DMS79 (cell line): Measurements from ENCODE around the gene TMEM131.

Source experiments
- DNase-seq: peaks from one replicate; lab custom pipeline; 2025; lab: John Stamatoyannopoulos, UW

Gene TMEM131

DNA sequence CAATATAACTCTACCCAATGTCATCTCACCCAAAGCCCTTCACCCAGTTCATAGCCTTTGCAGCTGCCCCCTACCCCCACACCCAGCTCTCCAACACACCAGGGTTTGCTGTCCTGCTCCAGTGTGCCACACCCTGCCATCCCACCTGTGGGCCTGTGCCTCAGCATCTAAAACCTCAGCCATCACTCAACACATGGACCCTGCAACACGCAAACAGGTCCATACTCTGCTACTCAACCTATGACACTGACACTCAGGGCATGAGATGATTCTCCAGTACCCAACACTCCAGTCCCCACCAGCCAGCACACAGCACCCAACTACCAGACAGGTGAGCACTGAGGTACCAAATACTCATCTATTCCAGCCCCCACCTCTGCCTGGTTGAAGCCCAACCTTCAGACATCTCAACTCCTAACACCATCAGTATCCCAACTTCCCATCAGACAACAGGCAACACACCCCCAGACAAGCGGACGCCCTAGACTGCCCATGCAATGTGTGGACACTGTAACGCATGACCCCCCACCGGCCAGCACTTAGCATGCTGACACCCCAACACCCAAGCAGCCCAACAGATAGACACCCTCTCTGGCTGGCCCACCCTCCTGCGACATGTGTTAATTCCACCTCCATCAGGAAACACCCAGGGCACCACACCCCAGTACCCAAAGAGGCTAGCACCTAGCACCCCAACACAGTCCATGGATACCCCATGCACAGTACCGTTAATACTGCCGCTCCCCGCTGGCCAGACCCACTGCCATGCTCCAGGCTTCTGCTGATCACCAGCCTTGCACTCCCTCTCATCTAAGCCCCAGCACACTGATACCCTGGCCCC, 257.3 kb downstream of the TMEM131 start:
- DNase-seq, result no peak

DNA sequence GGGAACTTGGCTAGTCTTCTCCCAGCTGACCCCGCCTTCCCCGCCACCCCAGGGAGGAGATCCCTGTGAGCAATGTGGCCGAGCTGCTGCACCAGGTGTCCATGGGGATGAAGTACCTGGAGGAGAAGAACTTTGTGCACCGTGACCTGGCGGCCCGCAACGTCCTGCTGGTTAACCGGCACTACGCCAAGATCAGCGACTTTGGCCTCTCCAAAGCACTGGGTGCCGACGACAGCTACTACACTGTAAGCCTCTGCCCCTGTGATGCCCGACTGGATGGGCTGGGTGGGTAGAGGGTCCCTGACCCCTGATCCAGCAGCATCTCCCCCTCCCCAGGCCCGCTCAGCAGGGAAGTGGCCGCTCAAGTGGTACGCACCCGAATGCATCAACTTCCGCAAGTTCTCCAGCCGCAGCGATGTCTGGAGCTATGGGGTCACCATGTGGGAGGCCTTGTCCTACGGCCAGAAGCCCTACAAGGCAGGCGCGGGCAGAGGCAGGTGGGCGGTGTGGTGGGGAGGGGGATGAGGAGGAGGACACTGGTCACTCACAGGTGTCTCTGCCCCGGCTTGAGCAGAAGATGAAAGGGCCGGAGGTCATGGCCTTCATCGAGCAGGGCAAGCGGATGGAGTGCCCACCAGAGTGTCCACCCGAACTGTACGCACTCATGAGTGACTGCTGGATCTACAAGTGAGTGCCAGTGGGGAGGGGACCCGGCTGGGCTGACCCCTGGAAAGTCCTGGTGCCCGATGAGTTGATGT, 258.1 kb downstream of the TMEM131 start:
- no peak for DNase-seq

DNA sequence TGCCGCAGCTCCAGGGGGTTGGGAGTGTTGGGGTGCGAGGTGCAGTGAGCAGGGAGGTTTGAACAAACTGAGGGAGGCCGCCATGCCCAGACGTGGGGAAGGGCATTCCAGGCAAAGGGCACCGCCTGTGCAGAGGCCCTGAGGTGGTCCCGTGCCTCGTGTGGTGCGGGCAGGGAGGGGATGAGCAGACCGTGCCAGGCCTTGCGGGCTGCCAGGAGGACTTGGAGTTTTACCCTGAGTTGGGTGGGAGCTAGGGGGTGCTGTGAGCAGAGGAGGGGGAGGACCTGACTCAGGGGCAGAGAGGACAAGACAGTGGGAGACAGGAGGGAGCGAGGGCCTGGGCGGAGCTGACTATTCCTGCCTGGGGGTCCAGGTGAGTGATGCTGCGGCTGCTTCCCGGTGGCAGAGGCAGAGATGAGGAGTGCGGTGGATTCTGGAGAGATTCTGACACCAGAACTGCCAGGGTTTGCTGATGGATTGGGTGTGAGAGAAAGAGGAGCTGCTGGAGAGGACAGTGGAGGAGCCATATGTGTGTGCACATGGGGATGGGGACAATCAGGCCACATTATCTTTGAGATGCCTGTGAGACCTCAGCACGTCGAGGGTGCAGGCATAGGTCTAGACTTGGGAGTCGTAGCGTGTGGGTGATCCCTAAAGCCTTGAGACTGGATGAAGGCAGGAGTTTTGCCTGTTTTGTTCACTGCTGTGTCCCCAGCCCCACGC, 259.0 kb downstream of the TMEM131 start:
- DNase-seq, result no peak

DNA sequence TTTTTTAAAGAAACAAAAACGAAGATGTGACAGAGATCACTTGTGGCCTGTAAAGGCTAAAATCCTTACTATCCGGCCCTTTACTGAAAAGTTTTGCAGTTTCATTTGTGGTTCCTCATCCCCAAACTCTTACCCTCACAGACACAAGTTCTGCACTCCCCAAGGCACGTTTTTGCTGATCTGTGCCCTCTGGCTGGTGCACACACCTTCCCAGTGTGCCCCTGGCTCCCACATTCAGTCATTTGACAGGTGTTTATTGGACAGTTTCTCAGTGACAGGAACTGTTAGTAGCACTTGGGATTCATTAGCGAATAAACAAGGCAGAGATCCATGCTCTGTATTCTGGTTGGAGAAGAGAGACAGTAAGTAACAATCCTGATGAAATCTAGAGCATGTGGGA, 259.6 kb downstream of the TMEM131 start:
- DNase-seq, result no peak

DNA sequence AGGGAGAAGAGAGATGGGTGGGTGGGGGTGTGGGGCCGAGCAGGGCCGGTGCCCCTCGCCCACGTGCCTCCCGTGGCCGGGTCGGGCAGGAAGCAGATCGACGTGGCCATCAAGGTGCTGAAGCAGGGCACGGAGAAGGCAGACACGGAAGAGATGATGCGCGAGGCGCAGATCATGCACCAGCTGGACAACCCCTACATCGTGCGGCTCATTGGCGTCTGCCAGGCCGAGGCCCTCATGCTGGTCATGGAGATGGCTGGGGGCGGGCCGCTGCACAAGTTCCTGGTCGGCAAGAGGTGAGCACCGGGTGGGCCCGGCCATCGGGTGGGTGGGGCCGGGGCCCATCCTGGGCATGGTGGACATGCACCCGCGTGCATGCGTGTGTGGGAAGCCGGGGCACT, 260.6 kb downstream of the TMEM131 start:
- DNase-seq, result no peak

DNA sequence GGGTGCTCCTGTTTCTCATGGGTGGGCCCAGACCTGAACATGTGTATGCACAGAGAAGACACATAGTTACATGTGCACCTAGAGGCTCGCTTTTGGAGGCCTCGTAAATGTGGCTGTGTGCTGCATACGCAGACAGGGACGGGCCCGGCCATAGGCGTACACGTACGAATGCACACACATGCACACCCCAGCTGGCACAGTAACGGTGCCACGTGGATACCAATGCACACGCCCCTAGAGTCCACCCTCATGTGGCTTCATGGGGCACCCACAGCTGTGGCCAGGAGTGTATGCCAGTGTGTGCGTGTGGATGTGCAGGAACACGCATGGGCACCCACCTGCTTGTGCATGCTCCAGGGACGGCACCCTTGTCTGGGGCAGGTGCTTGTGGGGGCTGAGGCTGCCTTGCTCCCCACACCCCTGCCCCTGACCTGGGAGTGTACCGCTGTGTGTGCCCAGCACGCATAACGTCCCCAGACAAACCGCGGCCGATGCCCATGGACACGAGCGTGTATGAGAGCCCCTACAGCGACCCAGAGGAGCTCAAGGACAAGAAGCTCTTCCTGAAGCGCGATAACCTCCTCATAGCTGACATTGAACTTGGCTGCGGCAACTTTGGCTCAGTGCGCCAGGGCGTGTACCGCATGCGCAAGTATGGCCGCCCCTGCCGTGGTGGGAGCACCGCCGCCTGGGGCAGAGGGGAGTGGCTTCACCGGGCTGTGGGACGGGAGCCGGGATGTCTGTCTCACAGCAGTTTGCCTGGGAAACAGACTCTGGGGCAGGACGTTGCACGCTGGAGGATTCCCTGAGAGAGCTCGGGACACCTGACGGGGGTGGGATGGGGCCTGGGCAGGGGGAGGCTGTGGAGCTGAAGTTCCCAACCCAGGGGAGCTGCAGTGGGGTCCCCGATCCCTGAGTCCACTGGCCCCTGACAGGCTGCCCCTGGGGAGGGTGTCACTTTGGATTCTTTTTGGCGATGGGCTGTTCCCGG, 261.4 kb downstream of the TMEM131 start:
- no peak for DNase-seq

DNA sequence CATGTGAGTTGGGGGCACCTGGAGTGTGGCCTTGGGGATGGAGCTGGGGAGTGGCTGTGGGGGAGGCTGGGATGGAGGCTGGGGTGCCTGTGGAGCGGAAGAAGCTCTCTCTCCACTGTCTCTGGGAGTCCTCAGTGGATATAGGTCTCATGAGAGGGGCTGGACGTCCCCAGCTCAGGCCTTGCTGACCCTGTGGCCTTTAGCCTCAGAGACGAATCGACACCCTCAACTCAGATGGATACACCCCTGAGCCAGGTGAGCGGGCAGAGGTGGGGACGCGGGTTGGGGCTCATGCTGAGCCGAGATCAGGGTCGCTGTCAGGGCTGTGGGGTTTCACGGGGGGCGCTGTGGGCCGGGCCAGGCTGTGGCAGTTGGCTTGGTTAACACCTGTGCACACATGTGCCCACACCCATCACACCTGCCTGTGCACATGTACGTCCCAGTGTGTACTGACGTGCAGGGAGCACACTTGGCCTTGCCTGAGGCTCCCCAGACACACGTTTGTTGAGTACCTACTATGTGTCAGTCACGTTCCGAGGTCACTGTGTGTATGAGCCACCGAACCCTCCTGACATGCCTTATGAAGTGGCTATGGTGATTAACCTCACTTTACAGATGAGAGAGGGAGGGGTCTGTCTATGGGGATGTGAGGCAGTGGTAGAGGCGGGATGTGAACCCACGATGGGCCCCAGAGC, 262.3 kb downstream of the TMEM131 start:
- DNase-seq, result no peak

DNA sequence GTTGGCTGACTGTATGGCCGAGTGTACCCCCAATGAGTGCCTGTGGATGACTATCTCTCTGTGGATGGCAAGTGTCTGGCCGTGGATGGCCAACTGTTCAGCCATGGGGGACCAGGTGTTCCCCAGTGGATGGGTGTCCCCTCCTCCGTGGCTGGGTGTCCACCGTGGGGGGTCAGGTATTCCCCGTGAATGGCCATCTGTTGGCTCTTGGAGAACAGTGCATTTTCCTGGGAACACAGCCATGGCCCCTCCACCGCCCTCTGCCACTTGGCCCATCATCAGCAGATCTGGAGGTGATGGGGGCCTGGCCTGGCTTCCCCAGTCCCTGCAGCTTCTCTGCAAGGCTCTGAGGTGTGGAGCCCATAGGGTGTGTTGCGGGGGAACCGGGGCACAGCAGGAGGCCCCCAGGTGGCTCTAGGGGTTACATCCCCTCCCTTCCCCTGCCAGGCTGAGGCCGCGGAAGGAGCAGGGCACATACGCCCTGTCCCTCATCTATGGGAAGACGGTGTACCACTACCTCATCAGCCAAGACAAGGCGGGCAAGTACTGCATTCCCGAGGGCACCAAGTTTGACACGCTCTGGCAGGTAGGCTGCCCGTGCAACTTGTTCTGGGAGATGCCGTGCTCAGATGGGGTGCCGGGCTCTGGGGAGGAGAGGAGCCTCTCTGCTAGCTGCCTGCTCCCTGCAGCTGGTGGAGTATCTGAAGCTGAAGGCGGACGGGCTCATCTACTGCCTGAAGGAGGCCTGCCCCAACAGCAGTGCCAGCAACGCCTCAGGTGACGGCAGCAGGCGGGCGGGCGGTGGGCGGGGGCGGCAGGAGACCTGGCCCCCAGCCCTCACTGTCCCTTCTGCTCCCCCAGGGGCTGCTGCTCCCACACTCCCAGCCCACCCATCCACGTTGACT, 263.1 kb downstream of the TMEM131 start:
- DNase-seq, result no peak

DNA sequence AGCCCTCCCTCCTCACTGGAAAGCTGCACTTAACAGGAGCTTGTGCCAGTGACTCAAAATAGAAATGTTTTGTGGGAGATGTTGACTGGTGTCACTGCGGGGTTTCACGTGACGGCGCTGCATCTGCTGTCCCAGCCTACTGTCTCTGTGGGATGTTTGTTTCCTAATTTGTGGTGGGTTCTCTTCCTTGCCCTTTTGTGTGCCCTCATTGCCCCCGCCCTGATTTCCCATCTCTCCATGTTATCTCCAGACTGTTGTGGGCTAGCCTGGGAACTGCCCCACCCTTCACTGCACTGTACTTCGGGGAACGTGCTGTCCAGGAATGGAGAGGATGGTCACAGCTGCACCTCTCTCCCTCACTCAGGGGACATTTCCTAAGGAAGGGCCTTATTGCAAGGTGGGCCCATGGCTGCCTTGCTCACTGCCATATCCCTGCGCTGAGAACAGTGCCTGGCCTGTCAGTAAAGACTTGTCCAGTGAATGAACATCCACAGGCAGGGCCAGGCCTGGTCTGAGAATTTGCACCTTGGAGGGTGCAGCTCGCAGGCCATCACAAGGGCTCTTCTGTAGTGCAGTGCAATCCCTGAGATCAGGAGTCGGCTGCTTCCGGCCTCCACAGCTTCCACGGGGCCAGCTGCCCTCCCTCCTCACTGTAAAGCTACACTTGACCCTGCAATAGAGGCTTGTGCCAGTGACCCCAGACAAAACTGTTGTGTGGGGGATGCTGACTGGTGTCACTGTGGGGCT, 264.3 kb downstream of the TMEM131 start:
- DNase-seq, result no peak

DNA sequence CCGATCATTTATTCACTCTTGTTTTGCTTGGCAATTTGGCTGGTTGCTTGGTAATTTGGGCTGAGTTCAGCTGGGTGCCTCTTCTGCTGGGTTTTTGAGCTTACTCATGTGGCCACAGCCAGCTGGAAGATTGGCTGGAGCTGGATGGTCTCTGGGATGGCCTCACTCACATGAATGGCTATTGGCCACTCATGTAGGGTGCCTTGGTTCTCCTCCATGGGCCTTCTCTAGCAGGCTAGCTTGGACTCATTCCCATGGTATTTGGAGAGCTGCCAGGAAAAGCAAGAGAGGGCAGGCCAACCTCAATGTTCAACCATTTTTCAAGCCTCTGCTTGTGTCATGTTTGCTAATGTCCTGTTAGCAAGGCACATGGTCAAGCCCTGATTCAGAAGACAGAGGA, 265.5 kb downstream of the TMEM131 start:
- no peak for DNase-seq

DNA sequence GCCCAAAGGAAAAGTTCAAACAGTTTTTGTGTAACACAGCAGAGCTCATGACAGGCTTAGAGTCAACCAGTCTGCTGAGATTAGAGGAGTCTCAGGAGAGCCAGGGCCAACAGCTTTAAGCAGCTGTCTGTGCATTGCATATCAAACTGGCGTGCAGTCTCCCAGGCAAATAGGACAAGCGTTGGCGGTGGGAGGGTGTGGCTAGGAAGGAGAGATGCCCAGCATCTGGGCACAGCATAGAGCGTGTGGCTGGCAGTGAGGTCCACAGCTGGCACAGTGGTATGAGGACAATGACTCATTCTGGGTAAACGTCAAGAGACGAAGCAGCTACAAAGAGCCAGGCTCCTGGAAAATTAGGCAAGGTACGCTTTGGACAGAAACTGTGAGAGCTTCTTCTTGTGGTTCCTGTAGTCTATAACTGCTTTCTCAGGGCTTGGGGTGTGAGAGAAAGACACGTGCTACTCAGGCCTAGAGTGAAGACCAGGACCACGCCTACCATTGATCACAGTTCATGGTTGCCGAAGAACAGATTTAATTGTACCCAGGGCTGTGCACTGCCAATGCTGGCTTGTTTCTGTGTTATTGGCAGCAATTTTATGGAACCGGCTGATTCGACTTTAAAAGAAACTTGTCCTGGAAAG, 267.5 kb downstream of the TMEM131 start:
- DNase-seq, result no peak

DNA sequence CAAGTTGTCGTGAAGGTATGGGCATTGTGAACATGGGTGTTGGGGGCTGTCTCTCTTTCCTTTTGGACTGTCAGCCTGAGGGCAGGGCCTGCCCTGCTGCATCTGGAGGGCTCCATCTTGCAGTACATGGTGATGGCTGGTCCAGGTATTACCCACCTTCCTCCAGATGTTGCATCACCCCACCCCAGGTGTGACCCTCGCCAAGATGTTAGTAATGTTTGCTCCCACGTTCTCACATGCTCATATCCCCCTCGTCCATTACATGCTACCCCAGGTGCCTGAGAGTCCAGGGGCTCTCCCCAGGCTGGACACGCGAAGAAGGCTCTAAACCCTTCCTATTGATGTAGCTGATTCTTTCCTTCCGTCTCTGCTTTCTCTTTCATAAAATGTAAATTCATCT, 268.5 kb downstream of the TMEM131 start:
- no peak for DNase-seq

DNA sequence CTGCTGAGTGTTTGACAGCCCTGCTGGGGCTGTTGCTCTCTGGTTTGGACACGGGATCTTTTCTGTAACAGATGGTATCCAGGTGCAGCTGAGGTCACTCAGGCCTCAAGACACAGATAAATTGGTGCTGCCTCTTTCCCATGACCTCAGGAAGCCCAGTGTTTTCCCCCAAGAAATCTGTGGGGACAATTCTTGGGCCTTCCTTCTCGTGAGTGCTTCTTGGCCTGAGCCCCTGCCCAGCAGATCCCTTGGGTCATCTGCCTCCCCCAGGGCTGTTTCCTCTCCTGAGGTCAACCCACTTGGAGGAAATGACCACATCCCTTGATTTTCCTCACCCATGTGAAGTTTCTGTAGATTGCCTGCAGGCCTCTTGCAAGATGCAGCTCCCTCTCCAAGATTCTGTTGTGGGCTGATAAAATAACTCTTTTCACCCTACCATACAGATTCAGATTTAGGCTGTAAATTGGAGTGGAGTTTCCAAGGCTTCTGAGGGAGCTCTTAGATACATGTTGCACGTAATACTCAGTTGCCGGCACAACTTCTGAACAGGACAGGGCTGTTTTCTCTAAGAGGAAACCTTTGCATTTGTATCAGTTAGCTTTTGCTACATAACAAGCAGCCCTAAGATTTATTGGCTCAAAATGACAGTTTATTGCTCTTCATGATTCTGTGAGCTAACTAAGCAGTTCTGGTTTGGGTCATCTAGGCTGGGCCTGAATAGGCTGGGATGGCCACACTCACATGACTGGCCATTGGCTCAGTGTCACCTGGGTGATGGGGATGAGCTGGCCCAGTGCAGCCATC, 269.3 kb downstream of the TMEM131 start:
- no peak for DNase-seq

DNA sequence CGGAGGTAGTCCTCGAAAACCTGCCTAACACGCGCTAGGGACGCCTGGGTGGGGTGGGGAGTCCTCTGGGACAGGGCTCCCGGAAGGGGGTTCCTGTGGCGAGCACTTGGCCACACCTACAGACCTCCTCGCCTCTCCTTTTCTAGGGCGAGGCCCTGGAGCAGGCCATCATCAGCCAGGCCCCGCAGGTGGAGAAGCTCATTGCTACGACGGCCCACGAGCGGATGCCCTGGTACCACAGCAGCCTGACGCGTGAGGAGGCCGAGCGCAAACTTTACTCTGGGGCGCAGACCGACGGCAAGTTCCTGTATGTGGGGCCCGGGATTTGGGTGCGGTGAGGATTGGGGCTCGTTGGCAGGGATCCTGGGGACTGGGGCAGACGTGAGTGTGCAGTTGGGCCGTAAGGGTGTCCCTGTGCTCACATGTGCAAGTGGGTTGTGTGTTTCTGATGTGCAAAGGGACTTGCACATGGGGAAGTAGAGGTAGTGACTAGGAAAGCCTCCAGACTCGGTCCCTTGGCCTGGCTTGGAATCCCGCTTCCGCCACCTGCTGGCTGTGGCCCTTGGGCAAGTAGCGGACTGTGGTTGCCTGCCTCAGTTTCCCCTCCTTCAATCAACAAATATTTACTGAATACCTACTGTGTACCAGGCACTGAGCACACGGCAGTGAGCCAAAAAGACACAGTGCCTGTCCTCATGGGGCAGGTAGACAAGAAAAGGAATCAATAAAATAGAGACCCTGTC, 270.6 kb downstream of the TMEM131 start:
- no peak for DNase-seq

DNA sequence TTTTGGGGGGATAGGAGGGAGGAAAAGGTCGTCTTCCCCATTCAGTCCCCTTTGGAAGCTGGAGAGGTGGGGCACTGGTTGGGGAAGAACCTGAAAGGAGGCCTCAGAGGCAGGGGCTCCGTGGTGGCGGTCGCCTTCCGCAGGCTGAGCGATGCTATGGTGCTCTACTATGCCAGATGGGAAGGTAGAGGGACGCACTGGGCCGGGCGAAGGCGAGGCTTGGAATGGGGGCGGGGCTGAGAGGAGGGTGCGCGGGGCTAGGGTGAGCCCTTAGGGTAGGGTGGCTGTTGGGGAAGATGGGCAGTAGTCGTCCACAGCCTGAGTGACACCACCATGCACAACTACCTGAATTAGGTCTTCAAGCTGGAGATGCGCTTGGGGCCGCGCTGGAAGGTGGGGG, 271.2 kb downstream of the TMEM131 start:
- DNase-seq, result no peak

DNA sequence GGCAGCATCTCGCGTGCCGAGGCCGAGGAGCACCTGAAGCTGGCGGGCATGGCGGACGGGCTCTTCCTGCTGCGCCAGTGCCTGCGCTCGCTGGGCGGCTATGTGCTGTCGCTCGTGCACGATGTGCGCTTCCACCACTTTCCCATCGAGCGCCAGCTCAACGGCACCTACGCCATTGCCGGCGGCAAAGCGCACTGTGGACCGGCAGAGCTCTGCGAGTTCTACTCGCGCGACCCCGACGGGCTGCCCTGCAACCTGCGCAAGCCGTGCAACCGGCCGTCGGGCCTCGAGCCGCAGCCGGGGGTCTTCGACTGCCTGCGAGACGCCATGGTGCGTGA, 271.7 kb downstream of the TMEM131 start:
- DNase-seq, result no peak
